Stimulated activated naive CD8-positive, alpha-beta T cell treated with anti-CD3 and anti-CD28 coated beads, Interleukin-15, amount 100 ng/mL, for 72 hours (primary cell): Measurements from ENCODE around the gene SAMD14.

Experiments
- ATAC-seq: fragments of 150-1000 bp; cut with Tn5 transposase; 2 replicates; pipeline ENCODE4 v1.10.0; 2021; ENCODE audit warnings: mild to moderate bottlenecking, moderate library complexity
- DNase-seq, 2 donors: peaks; one replicate each; pipeline ENCODE4 v3.0.0; 2021 to 2022
- H3K27ac Mint-ChIP-seq, 2 donors: one replicate each; pipeline ENCODE4 v1.8.0; 2022; ENCODE audit warnings: mild to moderate bottlenecking in 2 of 2, mixed read lengths in 2 of 2, moderate library complexity in 2 of 2
- H3K27me3 Mint-ChIP-seq: one replicate; pipeline ENCODE4 v1.8.0; 2022; ENCODE audit warnings: mixed read lengths
- H3K4me1 Mint-ChIP-seq: one replicate; pipeline ENCODE4 v1.8.0; 2022; ENCODE audit warnings: mild to moderate bottlenecking, mixed read lengths
- H3K4me3 Mint-ChIP-seq, 2 donors: one replicate each; pipeline ENCODE4 v1.8.0; 2022; ENCODE audit warnings: mild to moderate bottlenecking in 2 of 2, mixed read lengths in 2 of 2, moderate library complexity in 1 of 2
- H3K9me3 Mint-ChIP-seq, 2 donors: one replicate each; pipeline ENCODE4 v1.8.0; 2022; ENCODE audit warnings: mixed read lengths in 2 of 2

SAMD14 gene

GRCh38 chr17:50060951-50061712 lies 68.8 kb downstream of the SAMD14 start:
- H3K27me3 Mint-ChIP-seq = peaks cover 15% of the 10 kb centered on the region
- no peaks in the 10 kb centered on the region for H3K9me3 Mint-ChIP-seq
- ATAC-seq = no peak
- peak overlapping the region in 1 of 2 donors; percentile 77 for H3K27ac Mint-ChIP-seq
- H3K4me1 Mint-ChIP-seq = peaks cover 17% of the 10 kb centered on the region
- DNase-seq = no peak
- no peak overlapping the region for H3K4me3 Mint-ChIP-seq
